T47D (cell line): ENCODE measurements around the gene KBTBD13.
"Not testable (repeated sequence)": the region's sequence is repeated elsewhere in the genome, so short reads cannot be mapped to it uniquely, and the experiment has no call there.

ENCODE experiments used
- DNase-seq, 2 experiments: peaks; one replicate each; pipeline versions ENCODE4 v3.0.0 to v3.0.0-alpha.2; 2011 to 2012; ENCODE audit warnings: low read depth in 1 of 2, low spot score in 1 of 2
- JUND ChIP-seq: IDR thresholded peaks from 2 replicates; pipeline ENCODE4 v1.6.1; 2012; ENCODE audit warnings: low read depth
- in situ Hi-C: cut with HindIII; loops from 2 replicates; pipeline ENCODE4 v1.10.0; 2016; ENCODE audit warnings: low sequenced_read_pairs, low pct_unique_long_range_greater_than_20kb

KBTBD13 gene

DNA sequence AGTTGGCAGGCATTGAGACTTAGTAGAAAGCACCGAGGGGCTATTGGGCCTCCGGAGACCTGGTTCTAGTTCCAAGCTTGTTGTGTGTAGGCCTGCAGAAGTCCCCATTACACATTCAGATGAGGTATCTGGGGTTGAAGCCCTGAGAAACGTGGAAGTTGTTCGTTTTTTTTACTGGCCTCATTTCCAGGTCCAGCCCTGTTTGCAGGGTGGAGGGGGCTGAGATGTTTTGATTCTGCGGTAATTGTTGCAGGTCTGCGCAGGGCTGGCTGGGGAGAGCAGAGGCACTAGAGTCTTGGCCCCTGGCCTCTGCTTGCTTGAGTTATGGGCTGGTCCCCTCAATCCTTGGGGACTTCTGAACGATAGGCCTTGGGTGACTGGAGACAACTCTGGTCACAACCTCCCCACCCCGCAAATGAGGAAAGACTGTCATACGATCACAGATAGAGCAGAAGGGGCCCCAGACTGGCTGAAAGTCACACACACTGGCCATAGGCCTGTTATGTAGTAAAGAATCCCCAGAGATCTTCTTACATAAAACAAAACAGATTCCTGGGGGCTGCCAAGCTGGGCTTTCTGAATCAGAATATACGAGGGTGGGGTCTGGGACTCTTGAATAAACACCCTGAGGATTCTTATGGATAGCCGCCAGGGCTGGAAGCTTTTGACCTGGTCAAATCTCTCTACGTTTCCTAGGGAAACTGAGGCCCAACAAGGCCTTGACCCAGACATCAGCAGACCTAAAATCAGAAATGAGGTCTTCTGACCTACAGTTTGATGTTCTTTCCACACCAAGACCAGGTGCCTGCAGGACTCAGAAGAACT lies 15.6 kb downstream of the KBTBD13 start:
- no peak for DNase-seq
- in situ Hi-C loops, result no loop called here
- no peak for TF ChIP-seq JUND

DNA sequence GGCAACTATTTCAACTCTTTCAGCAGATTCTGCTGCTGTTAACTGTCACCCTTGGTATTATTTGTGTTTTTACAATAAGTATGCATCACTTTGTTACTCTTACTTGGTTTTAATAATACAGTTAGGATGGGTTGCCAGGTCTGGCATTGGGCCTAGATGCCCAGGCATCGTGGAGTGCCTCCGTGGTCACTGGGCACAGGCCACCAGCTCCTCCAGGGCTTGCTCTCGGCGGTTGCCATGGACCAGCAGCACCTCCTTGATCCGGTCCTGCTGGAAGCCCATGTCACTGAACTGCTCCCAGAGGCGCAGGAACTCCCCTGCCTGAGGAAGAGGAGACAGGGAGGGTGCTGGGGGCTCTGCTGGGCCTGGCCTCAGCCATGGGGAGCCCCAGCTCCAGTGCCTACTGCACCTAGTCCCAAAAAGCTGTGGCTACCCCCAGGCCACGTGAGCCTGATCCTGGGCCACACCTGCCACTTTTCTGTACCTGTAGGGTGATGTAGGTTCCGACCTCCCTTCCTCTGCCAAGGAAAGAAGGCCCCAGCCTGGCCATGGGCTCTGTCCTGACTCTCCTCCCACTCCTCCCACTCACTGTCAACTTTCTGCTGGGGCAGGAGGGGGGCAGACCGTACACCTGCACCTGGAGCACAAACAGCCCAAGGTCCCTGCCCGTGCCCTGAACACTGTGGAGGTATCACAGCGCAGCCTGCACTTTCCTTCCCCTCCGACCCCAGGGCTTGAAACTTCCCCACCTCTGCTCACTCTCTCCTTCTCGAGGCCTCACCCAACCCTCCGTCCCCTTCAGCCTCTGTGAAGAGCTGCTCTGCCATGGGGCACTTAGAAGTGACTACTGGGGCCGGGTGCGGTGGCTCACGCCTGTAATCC lies 16.6 kb downstream of the KBTBD13 start:
- in situ Hi-C loops, result no loop called here
- no peak for TF ChIP-seq JUND

DNA sequence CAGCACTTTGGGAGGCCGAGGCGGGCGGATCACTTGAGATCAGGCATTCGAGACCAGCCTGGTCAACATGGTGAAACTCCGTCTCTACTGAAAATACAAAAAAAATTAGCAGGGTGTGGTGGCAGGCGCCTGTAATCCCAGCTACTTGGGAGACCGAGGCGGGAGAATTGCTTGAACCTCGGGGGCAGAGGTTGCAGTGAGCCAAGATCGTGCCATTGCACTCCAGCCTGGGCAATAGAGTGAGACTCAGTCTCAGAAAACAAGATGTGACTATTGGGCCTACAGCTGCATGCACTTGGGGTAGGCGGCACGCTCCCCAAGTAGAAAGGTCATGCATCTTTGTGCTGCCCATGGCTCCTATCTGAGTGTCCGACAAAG lies 17.2 kb downstream of the KBTBD13 start:
- DNase-seq, in situ Hi-C loops: not testable (repeated sequence)

More for the DNA sequence above, 16.6 kb downstream of the KBTBD13 start:
- DNase-seq, result no peak

DNA sequence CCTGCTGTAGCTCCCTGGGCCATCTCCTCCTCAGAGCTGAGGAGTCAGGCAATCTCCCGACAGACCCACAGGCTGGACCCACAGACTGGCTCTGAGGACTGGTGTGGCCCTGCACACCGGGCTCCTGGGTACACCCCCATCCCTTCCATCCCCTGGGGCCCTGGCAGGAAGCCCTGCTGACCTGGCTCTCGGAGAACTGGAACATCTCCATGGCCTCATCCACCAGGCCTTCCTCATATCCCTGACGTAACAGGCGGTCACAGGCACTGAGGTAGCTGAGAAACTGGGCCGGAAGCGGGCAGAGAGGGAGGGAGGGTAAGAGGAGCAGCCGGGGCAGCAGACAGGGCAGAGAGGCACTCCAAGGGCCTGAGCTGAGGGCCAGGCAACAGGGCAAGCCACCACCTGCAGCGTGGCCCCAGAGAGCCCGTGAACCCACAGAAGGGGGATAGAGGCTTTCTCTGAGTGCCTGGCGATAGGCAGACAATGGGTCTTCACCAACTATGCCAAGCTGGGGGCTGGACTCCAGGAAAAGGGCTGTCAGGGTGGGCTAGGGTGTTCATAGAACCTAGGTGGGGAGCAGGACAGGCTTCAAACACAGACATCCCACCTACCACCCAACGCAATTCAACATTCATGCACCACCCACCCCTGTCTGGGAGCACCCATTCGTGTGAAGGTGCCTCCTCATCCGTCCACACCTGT lies 17.9 kb downstream of the KBTBD13 start:
- in situ Hi-C loops, result no loop called here
- TF ChIP-seq JUND, result no peak
- DNase-seq, result no peak

DNA sequence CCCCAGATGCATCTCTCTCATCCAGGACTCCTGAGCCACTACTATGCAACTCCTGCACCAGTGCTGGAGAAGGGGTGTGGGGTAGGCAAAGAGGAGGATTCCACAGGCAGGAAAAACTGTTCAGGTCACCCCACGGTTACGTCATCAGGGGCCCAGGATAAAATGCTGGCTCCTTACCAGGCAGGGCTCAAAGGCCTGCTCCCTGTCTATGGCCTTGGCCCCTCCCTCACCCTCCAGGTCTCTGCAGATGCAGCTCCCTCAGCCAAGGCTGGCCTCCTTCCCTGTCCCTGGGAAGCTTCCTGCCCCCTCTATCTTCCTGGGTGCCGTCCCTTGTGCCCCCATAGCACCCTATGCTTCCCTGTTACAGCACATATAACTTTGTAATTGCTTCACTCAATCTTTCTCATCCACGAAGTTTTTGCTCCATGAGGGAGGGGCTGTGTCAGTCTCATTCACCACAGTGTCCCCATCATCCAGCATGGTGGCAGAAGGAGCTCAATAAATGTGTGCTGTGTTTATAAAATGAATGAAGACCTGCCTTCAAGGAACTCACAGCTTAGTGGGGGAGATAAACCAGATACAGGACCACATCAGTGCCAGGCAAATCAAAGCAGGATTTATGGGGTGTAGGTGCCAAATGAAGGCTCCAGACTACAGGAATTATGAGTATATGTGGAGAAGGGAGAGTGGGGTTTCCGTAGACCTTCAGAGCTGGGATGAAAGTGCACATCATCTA lies 18.6 kb downstream of the KBTBD13 start:
- DNase-seq, result no peak
- TF ChIP-seq JUND, result no peak
- in situ Hi-C loops, result no loop called here

DNA sequence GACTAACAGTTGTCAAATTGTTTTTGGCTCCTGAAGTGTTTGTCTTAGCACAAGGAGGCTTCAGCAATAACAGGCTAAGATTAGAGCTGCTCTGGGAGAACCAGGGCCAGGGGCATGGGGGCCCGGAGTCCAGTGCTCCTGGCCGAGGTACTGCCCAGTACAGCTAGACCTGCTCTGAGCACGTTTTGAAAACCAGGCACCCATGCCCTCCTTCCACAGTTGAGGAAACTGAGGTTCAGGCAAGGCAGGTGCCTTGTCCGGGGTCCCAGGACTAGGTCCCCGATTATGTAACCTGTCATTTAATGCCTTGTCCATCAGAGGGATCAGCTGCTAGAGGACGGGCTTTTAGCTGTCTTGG lies 19.2 kb downstream of the KBTBD13 start:
- DNase-seq, result no peak
- no peak for TF ChIP-seq JUND
- in situ Hi-C loops, result no loop called here

DNA sequence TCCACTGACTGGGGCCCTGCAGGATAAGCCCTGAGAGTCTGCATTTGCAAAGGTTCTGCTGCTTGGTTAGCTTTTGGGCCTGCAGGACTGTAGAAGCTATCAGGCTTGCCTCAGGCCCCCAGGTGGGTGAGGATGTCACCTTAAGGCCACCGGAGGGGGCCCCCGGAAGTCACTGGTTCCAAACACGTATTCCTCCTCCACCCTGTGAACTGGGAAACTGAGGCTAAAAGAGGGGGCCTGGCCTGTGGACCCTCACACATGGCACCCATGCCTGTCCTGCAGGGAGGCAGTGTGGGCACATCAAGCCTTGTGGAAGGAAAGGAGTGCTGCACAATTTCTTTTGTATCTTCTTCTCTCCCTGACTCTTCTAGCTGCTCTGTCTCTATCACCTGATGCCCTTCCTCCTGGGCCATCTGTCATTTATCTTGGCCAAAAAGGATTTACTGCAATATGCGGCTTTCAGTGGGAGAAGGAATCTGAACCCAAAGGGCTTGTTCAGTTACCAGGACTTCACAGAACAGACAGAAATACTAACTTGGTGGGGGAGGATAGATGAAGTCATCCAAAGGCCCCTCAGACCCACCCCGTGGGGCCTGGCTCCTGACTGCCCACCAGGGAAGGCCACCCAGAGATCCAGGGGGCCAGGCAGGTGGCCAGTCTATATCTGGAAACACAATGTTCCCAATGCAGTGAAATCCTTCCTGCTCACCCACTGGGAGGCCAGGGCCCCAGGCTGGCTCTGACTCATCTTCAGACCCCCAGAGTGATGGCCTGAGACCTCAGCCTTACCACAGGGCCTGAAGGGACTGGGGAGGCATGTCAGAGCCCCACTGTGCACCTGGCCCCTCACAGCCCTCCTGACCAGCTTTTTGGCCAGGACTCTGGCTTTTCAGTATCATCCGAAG lies 20.2 kb downstream of the KBTBD13 start:
- DNase-seq, result no peak
- in situ Hi-C loops, result no loop called here
- no peak for TF ChIP-seq JUND

DNA sequence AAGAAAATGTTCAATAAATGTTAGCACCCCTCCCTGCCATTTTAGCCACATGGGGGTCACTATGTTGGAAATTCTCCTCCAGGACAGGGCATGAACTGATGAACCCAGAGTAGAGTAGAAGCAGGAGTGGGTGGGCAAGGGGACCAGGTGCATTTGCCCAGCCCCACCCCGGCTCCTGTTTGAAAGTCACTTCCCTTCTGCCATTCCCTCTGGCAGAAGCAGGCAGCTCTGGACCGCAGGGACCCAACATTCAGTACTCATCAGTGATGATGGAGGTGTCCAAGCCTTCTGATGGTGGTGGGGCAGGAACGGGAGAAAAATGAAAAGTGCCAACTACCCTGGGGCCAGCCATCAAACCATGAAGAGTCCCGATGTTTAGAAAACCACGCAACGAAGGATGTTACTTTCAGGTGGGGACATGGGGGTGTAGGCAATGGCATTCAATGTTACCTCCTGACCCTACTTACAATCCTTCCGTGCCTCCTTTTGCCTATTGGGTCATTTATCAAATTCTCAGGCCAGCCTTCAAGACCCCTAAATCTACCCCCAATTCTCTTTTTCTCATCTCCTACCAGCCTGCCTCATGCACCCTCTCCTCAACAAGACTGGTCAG lies 21.2 kb downstream of the KBTBD13 start:
- TF ChIP-seq JUND, result no peak
- in situ Hi-C loops, result no loop called here
- no peak for DNase-seq

DNA sequence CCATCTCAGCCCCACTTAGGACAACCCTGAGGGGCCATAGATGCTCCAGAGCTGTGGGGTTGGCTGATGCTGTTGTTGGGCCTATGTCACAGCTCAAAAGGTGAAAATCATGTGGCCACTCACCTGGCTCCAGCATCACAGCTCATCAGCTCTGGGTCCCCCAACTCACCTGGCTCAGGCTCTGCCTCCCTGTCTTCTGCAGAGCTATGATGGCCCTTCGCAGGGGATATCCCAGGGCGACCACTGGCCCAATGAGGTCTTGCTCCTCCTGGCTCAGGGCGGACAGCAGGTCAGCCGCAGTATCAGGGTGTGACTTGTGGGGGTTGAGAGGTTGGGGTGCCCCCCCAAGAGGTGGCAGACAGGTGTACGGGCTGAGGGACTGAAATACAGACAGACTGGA lies 22.8 kb downstream of the KBTBD13 start:
- in situ Hi-C loops, result no loop called here
- no peak for TF ChIP-seq JUND
- DNase-seq, result no peak

DNA sequence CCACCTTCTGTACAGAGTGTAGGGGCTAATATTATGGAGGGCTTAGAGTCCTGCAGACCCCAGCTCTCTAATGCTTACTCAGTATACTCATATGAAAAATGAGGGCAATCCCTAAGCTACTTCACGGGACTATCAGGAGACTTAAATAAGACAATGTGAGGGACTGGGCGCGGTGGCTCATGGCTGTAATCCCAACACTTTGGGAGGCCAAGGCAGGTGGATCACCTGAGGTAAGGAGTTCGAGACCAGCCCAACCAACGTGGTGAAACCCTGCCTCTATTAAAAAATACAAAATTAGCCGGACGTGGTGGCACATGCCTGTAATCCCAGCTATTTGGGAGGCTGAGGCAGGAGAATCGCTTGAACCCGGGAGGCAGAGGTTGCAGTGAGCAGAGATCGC lies 23.3 kb downstream of the KBTBD13 start:
- DNase-seq, in situ Hi-C loops: not testable (repeated sequence)

DNA sequence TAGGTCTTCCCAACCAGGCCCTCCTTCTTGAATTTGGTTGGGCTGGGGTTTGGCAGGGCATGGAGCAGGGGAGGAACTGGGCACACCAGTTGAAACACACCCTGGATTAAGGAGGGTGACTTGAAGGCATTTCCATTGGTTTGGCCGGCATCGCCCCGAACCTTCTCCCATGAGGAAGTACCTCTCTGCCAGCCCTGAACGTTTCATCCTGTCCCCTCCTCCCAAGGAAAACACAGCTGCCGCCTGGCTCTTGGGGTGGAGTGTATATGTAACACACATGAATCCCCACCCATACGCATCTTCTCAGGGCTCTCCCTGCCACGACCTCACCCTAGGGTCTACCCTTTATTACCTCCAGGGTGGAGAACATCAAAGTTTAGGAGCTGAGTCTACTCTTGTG lies 23.9 kb downstream of the KBTBD13 start:
- in situ Hi-C loops, result no loop called here
- DNase-seq, result no peak
- no peak for TF ChIP-seq JUND
